SW 1271 (cell line): ENCODE measurements around the gene ZNF836.
A peak's percentile ranks its signal among the peaks of the same experiment; 100 is the strongest.
"Not testable (repeated sequence)": the region's sequence is repeated elsewhere in the genome, so short reads cannot be mapped to it uniquely, and the experiment has no call there.

ENCODE experiments used
- DNase-seq, 2 experiments: peaks; one replicate each; lab custom pipeline; 2025; lab: John Stamatoyannopoulos, UW

ZNF836 gene

DNA sequence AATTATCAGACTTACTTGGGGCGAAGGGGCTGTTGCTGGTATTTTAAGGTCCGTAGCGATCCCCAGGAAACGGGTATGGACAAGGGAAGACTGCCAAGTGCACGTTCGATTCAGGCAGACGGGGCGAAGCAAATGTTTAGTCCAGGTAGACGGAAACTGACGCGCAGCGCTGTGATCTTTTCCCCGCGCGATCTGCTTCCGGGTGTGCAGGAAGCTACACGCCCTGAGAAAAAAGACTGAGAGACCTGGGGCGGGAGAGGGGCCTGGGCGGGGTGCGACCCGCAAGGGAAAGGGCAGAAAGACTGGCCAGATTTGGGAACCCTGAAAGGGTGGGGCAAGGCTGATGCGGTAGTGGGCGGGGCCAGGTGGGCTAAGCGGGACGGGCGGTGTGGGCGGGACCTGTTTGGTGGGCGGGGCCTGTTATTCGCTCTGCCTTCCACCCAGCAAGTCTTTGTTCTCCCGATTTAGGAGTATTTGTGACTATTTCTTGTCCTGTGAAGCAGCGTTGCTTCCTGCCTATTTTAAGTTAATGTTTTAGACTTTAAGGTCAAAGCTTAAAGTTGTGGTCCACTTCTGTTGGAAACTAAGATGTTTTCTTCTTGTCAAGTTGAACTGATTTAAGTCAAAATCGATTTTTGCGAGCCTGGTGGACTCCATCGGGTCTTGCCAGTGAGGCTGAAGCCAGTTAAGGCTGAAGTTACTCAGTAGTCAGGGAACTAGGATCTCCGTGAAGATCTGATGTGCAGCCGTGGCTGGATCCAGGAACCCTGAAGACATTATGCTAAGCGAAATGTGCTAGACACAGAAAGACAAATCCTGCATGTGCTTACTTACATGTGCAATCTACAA is at the start of gene ZNF836:
Gene ZNF836 (minus strand): TSS at position 301 of the 849 bp plus-strand sequence. CDS start 3,549 bp downstream, outside the sequence.
- DNase-seq, result peak in 1 of 2 experiments; percentile 51

DNA sequence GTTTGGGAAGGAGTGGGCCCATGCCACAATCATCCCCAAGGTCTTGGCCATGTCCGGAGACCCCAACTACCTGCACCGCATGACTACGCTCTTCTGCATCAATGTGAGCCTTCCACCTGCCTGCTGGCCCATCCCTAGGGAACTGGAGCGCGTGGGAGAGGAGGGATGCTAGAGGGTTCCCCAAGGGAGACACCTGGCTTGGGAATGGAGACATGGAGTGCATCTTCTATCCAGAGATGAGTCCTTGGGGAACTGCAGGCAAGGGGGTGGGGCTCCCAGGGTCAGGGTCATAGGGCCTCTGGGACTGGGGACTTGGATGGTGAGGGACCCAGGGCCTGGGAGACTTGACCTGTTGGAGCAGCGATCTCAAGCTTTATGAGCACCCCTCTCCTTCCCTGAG is 49.6 kb upstream of the ZNF836 start:
- DNase-seq, result no peak

DNA sequence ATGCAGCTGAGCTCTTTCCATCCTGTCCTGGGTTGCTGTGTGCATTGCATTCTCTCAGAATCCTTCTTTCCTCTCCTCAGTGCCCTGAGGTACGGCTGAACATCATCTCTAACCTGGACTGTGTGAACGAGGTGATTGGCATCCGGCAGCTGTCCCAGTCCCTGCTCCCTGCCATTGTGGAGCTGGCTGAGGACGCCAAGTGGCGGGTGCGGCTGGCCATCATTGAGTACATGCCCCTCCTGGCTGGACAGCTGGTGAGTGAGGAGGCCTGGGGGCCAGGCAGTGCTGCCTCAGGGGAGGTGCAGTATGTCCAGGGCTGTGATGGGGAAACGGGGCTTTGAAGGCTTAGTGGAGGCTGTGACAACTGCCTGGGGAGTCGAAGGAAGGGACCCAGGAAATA is 48.2 kb upstream of the ZNF836 start:
- no peak for DNase-seq

GRCh38 chr19:52217576-52217975 is 46.2 kb upstream of the ZNF836 start:
- DNase-seq, result no peak

DNA sequence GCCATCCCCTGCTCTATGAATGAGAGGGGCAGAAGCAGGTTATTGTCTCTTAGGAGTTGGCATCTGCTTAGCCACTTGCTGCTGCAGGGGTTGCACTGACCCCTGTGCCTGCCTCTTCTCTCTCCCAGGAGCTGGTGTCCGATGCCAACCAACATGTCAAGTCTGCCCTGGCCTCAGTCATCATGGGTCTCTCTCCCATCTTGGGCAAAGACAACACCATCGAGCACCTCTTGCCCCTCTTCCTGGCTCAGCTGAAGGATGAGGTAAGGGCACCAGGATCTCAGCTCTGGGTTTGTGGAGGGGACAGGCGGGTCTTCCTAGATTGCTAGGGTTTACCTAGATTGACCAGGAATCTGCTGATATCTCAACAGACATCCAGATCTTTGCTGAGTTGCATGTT is 45.0 kb upstream of the ZNF836 start:
- DNase-seq, result no peak

- no peak for DNase-seq
These were observed 42.8 kb upstream of the ZNF836 start for GRCh38 chr19:52214241-52214640.

- no peak for DNase-seq
These were observed 41.3 kb upstream of the ZNF836 start for GRCh38 chr19:52212572-52213255.

GRCh38 chr19:52211926-52212571 is 40.6 kb upstream of the ZNF836 start:
- no peak for DNase-seq

DNA sequence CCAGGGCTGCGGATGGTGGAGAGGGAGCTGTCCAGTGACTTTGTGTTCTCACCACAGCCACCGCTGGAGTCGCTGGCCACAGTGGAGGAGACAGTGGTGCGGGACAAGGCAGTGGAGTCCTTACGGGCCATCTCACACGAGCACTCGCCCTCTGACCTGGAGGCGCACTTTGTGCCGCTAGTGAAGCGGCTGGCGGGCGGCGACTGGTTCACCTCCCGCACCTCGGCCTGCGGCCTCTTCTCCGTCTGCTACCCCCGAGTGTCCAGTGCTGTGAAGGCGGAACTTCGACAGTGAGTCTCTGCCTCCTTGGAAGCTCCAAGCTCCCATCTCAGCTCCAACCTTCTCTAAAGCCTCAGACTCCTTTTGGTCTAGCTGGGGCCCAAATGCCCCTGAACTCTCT is 39.8 kb upstream of the ZNF836 start:
- DNase-seq, result no peak

- DNase-seq, result no peak
These were observed 35.1 kb upstream of the ZNF836 start for GRCh38 chr19:52206481-52206880.

DNA sequence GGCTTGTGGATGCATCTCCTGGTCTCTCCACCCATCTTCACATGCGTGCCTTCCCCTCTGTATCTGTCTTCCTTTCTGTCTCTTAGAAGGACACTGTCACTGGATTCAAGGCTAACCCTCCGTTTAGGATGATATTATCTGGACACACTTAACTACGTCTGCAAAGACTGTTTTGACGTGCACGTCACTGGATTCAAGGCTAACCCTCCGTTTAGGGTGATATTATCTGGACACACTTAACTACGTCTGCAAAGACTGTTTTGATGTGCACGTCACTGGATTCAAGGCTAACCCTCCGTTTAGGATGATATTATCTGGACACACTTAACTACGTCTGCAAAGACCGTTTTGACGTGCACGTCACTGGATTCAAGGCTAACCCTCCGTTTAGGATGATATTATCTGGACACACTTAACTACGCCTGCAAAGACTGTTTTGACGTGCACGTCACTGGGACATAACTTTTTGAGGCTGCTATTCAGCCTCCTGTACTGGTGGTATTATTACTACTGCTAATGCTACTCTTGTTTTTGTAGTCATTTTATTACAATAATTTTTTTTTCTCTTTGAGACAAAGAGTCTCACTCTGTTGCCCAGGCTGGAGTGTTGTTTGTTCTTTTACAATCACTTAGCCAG is 29.5 kb upstream of the ZNF836 start:
- not testable (repeated sequence) for DNase-seq

GRCh38 chr19:52200044-52200443 is 28.6 kb upstream of the ZNF836 start:
- DNase-seq, result no peak

- DNase-seq, result no peak
These were observed 27.3 kb upstream of the ZNF836 start for GRCh38 chr19:52198678-52199077.

DNA sequence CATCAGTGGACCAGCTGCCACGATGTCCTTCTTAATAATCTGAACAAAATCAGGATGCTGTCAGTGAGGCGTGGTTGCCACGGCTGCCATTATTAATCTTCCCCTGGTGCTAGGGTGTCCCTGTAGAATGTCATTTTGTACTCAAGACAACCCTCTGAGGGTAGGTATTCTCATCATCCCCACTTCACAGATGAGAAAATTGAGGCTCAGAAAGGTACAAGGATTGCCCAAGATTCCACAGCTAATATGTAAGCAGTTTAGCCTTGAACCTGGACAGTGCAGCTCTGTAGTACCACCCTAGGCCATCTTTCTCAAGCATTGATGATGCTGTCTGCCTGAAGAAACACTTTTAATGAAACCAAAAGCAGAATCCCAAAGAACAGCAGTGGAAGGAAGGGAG is 26.5 kb upstream of the ZNF836 start:
- DNase-seq, result no peak

DNA sequence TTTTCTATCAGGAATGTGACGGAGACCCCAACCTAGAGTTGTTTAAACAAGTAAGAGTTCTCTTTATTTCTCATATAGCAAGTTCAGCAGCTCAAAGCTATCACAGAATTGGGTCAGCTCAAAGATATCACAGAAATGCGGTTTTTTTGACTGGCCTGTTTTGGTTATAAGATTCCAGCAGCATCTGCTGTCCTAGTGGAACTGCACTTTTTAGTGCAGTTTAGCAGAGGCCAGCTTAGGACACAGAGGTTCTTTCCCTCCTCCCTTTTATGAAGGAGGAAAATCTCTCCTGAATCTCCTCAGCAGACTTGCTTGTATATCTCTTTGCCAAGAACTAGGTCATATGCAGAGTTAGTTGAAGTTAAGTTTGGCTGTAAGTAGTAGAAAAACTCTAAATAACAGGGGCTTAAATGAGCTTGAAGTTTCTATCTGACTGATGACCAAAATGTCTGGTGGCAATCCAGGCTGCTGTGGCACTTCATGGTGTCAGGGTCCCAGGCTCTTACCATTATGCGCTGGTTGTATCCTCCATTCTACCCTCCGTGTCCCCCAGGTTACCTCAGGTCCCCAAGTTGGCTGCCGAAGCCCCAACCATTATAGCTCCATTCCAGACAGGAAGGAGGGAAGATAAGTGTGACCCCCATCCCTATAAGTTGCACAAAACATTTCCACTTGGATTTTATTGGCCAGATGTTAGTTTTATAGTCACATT is 25.0 kb upstream of the ZNF836 start:
- no peak for DNase-seq

DNA sequence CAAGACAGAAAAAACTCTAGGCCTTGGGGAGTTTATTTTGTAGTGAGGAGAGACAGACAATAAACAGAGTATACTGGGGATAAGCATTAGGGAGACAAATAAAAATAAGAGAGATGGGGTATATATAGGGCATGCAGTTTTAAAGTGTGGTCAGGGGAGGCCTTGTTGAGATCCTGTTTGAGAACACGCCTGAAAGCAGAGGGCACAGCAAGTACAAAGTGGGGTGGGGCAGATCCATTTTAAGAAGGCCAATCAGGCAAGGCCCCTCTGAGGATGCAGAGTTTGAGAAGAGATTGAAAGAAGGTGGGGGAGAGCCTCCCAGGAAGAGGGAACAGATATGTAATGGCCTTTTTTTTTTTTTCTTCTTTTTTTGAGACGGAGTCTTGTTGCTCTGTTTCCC is 20.5 kb upstream of the ZNF836 start:
- no peak for DNase-seq

- DNase-seq, result no peak
These were observed 20.0 kb upstream of the ZNF836 start for GRCh38 chr19:52191389-52191788.

DNA sequence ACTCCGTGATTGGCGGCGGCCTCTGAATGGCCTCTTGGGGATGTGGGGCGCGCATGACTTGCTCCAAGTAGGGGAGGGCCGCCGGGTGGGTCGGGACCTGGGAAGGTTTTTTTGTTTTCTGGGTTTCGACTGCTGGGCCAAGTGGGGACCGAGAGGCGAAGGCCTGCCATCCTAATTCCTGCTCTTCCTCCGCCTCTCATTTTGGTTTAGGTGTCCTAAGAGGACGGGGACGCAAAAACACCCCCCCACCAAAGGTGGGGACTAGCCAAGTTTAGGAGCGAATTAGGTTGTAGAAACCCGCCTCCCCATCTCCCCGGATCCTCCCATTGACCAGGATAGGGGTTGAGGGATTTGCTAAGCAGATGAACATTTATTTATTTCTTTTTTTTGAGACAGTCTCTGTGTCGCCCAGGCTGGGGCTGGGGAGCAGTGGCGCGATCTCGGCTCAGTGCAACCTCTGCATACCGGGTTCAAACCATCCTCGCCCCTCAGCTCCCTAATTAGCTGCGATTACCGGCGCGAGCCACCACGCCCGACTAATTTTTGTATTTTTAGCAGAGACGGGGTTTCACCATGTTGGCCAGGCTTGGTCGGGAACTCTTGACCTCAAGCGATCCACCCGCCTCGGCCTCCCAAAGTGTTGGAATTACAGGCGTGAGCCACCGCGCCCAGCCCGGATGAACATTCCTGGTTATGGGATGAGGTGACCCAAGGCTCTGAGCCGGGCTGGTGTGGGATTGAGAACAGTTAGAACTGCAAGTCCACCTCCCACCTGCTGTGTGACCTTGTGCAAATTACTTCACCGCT is 19.3 kb upstream of the ZNF836 start:
- peak in 1 of 2 experiments; percentile 13 for DNase-seq

DNA sequence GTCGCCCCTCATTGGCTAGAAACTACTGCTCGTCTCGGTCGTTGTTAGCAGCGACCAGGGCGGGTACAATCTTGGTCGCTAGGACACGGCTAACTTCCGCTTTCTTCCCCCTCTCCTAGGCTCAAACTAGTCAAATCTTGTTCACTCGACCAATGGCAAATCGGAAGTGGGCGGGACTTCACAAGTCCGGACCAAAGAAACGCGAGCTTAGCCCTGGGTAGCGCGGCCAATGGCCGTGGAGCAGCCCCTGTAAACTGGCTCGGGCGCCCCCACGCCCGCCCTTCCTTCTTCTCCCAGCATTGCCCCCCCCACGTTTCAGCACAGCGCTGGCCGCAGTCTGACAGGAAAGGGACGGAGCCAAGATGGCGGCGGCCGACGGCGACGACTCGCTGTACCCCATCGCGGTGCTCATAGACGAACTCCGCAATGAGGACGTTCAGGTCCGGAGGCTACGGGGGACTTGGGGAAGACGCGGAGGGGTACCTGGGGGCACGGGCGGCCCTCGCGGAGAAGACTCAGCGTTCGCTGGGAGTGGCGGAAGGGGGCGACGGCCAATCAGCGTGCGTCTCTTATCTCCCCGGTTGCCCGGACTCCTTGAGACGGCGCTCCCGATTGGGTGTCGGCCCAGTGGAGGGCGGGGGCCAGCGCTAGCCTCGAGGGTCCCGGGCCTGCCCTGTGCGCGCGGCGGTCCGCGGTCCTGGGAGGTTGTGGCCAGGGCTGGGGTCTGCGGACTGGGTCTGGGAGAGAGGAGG is 18.5 kb upstream of the ZNF836 start, which contains the start of gene PPP2R1A:
Gene PPP2R1A (plus strand): TSS at position 318 of the 752 bp plus-strand sequence. CDS start 45 bp downstream, at position 363.
- DNase-seq, result peak; percentile 98 to 99
